ENCODE results near the gene HAPSTR1.

The HAPSTR1 gene

DNA sequence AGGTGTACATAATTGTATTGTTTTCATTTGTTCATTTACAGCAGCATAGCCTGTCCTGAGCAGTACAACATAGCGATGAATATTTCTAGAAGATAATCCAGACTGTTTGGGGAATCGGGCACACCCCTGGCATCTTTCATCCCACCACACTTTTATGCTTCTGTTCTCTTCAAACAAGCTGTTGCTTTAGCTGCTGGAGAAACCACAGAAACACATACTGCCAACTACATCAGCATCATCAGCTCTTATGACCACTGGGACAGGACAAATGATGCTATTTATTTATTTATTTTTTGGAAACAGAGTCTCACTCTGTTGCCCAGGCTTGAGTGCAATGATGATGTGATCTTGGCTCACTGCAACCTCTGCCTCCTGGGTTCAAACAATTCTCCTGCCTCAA, 22.6 kb upstream of the HAPSTR1 start:
- Histone ChIP-seq H2AFZ (ENCODE audit: low read depth, low read length) (no peak overlapping the region), H3K36me3 (ENCODE audit: control insufficient read depth in 1 of 2, insufficient read depth in 2 of 2, low read depth in 1 of 2, low read length in 2 of 2) (no peaks in the 10 kb centered on the region), H3K79me1 (replicated peaks; ENCODE audit: low read length, poor library complexity, severe bottlenecking) (no peaks in the 10 kb centered on the region), H2AK5ac (ENCODE audit: low read length, severe bottlenecking) (no peak overlapping the region), H3K9me3 (ENCODE audit: control insufficient read depth, low read length) (peaks cover 3% of the 10 kb centered on the region), H3K18ac (ENCODE audit: low read depth in 1 of 2, low read length in 2 of 2) (no peak overlapping the region), H3K4me1 (ENCODE audit: control insufficient read depth, insufficient read depth, low read depth, low read length) (peaks cover 2% of the 10 kb centered on the region), H2BK120ac (ENCODE audit: low read depth, low read length) (no peak overlapping the region), H2BK5ac (ENCODE audit: low read depth, low read length, poor library complexity, severe bottlenecking) (no peak overlapping the region), H3K14ac (ENCODE audit: low read length in 2 of 2) (no peak overlapping the region), H3K4me2 (ENCODE audit: low read length, poor library complexity, severe bottlenecking) (no peak overlapping the region), H2BK15ac (ENCODE audit: low read depth, poor library complexity, severe bottlenecking) (no peak overlapping the region), H3K4ac (ENCODE audit: low read depth in 1 of 2, low read length in 2 of 2) (no peak overlapping the region), H4K91ac (ENCODE audit: low read length) (no peak overlapping the region), H2BK12ac (ENCODE audit: low read length in 2 of 2) (no peak overlapping the region), H3K27ac (ENCODE audit: low read length, poor library complexity, severe bottlenecking) (no peak overlapping the region), H3K4me3 (ENCODE audit: insufficient read depth in 1 of 2, low read depth in 1 of 2, low read length in 2 of 2) (no peak overlapping the region), H4K8ac (ENCODE audit: low read length) (no peak overlapping the region), H3K27me3 (ENCODE audit: control insufficient read depth in 1 of 2, insufficient read depth in 1 of 2, low read length in 2 of 2) (no peaks in the 10 kb centered on the region), H3K9ac (ENCODE audit: low read length) (no peak overlapping the region), H3K23ac (ENCODE audit: low read length in 2 of 2) (no peak overlapping the region)
- no peak for DNase-seq
- 98% methylated on average over 2 of the region's 2 CpGs for WGBS

DNA sequence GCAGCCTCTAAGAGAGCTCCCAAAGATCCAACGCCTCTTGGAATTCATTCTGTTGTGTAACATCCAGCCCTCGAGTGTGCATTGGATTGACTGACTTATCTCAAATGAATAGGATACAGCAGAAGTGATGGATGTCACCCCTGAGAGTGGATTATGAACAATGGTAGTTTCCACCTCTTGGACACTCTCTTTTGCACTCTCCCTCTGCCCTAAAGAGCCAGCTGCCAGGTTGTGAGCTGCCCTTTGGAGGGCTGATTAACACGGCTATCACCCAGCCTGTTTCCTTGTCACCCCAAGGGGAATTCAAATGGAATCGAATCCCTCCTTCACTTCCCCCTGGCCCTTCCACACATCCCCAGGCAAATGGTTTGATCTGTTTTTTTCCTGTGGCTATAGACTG, 21.2 kb upstream of the HAPSTR1 start:
- H3K4ac ChIP-seq (ENCODE audit: low read depth in 1 of 2, low read length in 2 of 2) = no peak overlapping the region
- H2BK12ac ChIP-seq (ENCODE audit: low read length in 2 of 2) = peak overlapping the region in 1 of 2 experiments; percentile 10
- no peak overlapping the region for H4K8ac ChIP-seq (ENCODE audit: low read length)
- no peak overlapping the region for H3K27ac ChIP-seq (ENCODE audit: low read length, poor library complexity, severe bottlenecking)
- H3K9me3 ChIP-seq (ENCODE audit: control insufficient read depth, low read length) = peaks cover 3% of the 10 kb centered on the region
- no peak overlapping the region for H2AFZ ChIP-seq (ENCODE audit: low read depth, low read length)
- DNase-seq = no peak
- H3K4me2 ChIP-seq (ENCODE audit: low read length, poor library complexity, severe bottlenecking) = no peak overlapping the region
- 82% methylated on average over 3 of the region's 4 CpGs for WGBS
- H3K79me1 ChIP-seq (replicated peaks; ENCODE audit: low read length, poor library complexity, severe bottlenecking) = no peaks in the 10 kb centered on the region
- no peaks in the 10 kb centered on the region for H3K27me3 ChIP-seq (ENCODE audit: control insufficient read depth in 1 of 2, insufficient read depth in 1 of 2, low read length in 2 of 2)
- no peaks in the 10 kb centered on the region for H3K36me3 ChIP-seq (ENCODE audit: control insufficient read depth in 1 of 2, insufficient read depth in 2 of 2, low read depth in 1 of 2, low read length in 2 of 2)
- no peak overlapping the region for H2BK15ac ChIP-seq (ENCODE audit: low read depth, poor library complexity, severe bottlenecking)
- peaks cover 2% of the 10 kb centered on the region for H3K4me1 ChIP-seq (ENCODE audit: control insufficient read depth, insufficient read depth, low read depth, low read length)
- H3K23ac ChIP-seq (ENCODE audit: low read length in 2 of 2) = no peak overlapping the region
- no peak overlapping the region for H2BK5ac ChIP-seq (ENCODE audit: low read depth, low read length, poor library complexity, severe bottlenecking)
- H2AK5ac ChIP-seq (ENCODE audit: low read length, severe bottlenecking) = no peak overlapping the region
- H3K14ac ChIP-seq (ENCODE audit: low read length in 2 of 2) = no peak overlapping the region
- no peak overlapping the region for H3K4me3 ChIP-seq (ENCODE audit: insufficient read depth in 1 of 2, low read depth in 1 of 2, low read length in 2 of 2)
- H4K91ac ChIP-seq (ENCODE audit: low read length) = no peak overlapping the region
- no peak overlapping the region for H3K9ac ChIP-seq (ENCODE audit: low read length)
- no peak overlapping the region for H3K18ac ChIP-seq (ENCODE audit: low read depth in 1 of 2, low read length in 2 of 2)
- no peak overlapping the region for H2BK120ac ChIP-seq (ENCODE audit: low read depth, low read length)

DNA sequence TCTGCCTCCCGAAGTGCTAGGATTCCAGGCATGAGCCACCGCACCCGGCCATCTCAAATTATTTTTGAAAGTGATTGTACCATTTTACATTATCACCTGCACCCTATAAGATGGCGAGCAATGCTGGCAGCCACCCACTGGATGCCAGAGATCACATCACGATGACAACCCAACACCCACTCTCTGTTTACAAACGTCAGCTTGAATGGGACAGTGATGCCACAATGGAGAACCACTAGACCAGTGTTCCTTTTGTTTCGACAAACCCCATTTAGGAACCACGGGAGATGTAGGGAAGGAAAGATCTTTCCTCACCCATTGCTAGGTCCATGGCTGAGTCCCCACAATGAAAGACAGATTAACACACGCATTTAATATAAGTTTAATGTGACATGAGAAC, 20.1 kb upstream of the HAPSTR1 start:
- H3K27me3 ChIP-seq (ENCODE audit: control insufficient read depth in 1 of 2, insufficient read depth in 1 of 2, low read length in 2 of 2) = no peaks in the 10 kb centered on the region
- DNase-seq = no peak
- H3K27ac ChIP-seq (ENCODE audit: low read length, poor library complexity, severe bottlenecking) = no peak overlapping the region
- no peak overlapping the region for H3K18ac ChIP-seq (ENCODE audit: low read depth in 1 of 2, low read length in 2 of 2)
- H3K9ac ChIP-seq (ENCODE audit: low read length) = no peak overlapping the region
- no peak overlapping the region for H3K4ac ChIP-seq (ENCODE audit: low read depth in 1 of 2, low read length in 2 of 2)
- no peak overlapping the region for H3K23ac ChIP-seq (ENCODE audit: low read length in 2 of 2)
- no peak overlapping the region for H4K91ac ChIP-seq (ENCODE audit: low read length)
- no peak overlapping the region for H3K4me3 ChIP-seq (ENCODE audit: insufficient read depth in 1 of 2, low read depth in 1 of 2, low read length in 2 of 2)
- H4K8ac ChIP-seq (ENCODE audit: low read length) = no peak overlapping the region
- WGBS = 88% methylated on average over 8 of the region's 9 CpGs
- H3K36me3 ChIP-seq (ENCODE audit: control insufficient read depth in 1 of 2, insufficient read depth in 2 of 2, low read depth in 1 of 2, low read length in 2 of 2) = no peaks in the 10 kb centered on the region
- H2AK5ac ChIP-seq (ENCODE audit: low read length, severe bottlenecking) = no peak overlapping the region
- no peak overlapping the region for H2BK15ac ChIP-seq (ENCODE audit: low read depth, poor library complexity, severe bottlenecking)
- no peak overlapping the region for H2AFZ ChIP-seq (ENCODE audit: low read depth, low read length)
- H3K14ac ChIP-seq (ENCODE audit: low read length in 2 of 2) = no peak overlapping the region
- peaks cover 3% of the 10 kb centered on the region for H3K9me3 ChIP-seq (ENCODE audit: control insufficient read depth, low read length)
- H3K4me2 ChIP-seq (ENCODE audit: low read length, poor library complexity, severe bottlenecking) = no peak overlapping the region
- no peaks in the 10 kb centered on the region for H3K79me1 ChIP-seq (replicated peaks; ENCODE audit: low read length, poor library complexity, severe bottlenecking)
- H2BK5ac ChIP-seq (ENCODE audit: low read depth, low read length, poor library complexity, severe bottlenecking) = no peak overlapping the region
- H2BK120ac ChIP-seq (ENCODE audit: low read depth, low read length) = no peak overlapping the region
- H2BK12ac ChIP-seq (ENCODE audit: low read length in 2 of 2) = peak overlapping the region in 1 of 2 experiments; percentile 40
- H3K4me1 ChIP-seq (ENCODE audit: control insufficient read depth, insufficient read depth, low read depth, low read length) = peaks cover 8% of the 10 kb centered on the region

DNA sequence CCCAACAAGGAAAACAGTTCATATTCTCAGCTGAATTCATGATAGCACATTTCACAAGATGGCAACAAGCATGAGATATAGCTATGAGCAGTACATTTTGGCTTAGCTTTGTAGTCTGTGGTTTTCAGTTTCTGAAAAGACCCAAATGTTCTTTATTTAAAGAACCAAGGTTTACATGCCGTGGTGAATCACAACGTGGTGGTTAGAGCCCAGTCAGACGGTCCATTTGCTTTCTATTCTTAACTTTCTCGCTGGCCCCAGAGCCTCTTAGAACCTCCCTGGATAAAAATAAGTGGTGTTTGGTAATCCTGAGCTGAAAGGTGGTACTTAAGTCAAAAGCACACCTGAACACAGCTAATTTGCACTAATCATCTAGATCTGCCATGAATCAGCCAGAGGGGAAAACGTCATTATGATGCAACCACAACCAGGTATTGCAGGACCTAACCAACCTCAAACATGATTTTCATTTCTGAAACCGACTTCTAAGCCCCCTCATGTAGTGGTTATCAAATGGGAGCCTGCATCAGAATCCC, 18.6 kb upstream of the HAPSTR1 start:
- H2BK12ac ChIP-seq (ENCODE audit: low read length in 2 of 2) = peak overlapping the region in 1 of 2 experiments; percentile 11
- peaks cover 3% of the 10 kb centered on the region for H3K9me3 ChIP-seq (ENCODE audit: control insufficient read depth, low read length)
- H3K27ac ChIP-seq (ENCODE audit: low read length, poor library complexity, severe bottlenecking) = peak overlapping the region; percentile 27
- WGBS = 43% methylated on average over 4 of the region's 6 CpGs
- H2BK15ac ChIP-seq (ENCODE audit: low read depth, poor library complexity, severe bottlenecking) = no peak overlapping the region
- no peak overlapping the region for H4K8ac ChIP-seq (ENCODE audit: low read length)
- peak; percentile 92 for DNase-seq
- H3K4ac ChIP-seq (ENCODE audit: low read depth in 1 of 2, low read length in 2 of 2) = no peak overlapping the region
- H3K4me2 ChIP-seq (ENCODE audit: low read length, poor library complexity, severe bottlenecking) = no peak overlapping the region
- no peaks in the 10 kb centered on the region for H3K36me3 ChIP-seq (ENCODE audit: control insufficient read depth in 1 of 2, insufficient read depth in 2 of 2, low read depth in 1 of 2, low read length in 2 of 2)
- no peak overlapping the region for H3K14ac ChIP-seq (ENCODE audit: low read length in 2 of 2)
- H4K91ac ChIP-seq (ENCODE audit: low read length) = no peak overlapping the region
- H3K79me1 ChIP-seq (replicated peaks; ENCODE audit: low read length, poor library complexity, severe bottlenecking) = no peaks in the 10 kb centered on the region
- no peaks in the 10 kb centered on the region for H3K27me3 ChIP-seq (ENCODE audit: control insufficient read depth in 1 of 2, insufficient read depth in 1 of 2, low read length in 2 of 2)
- H2AFZ ChIP-seq (ENCODE audit: low read depth, low read length) = no peak overlapping the region
- peak overlapping the region; percentile 30 for H3K9ac ChIP-seq (ENCODE audit: low read length)
- no peak overlapping the region for H2BK120ac ChIP-seq (ENCODE audit: low read depth, low read length)
- H3K18ac ChIP-seq (ENCODE audit: low read depth in 1 of 2, low read length in 2 of 2) = peak overlapping the region; percentile 28 to 65
- H2BK5ac ChIP-seq (ENCODE audit: low read depth, low read length, poor library complexity, severe bottlenecking) = no peak overlapping the region
- H2AK5ac ChIP-seq (ENCODE audit: low read length, severe bottlenecking) = no peak overlapping the region
- peaks cover 11% of the 10 kb centered on the region for H3K4me1 ChIP-seq (ENCODE audit: control insufficient read depth, insufficient read depth, low read depth, low read length)
- H3K23ac ChIP-seq (ENCODE audit: low read length in 2 of 2) = no peak overlapping the region
- no peak overlapping the region for H3K4me3 ChIP-seq (ENCODE audit: insufficient read depth in 1 of 2, low read depth in 1 of 2, low read length in 2 of 2)
